SU-DHL-6 (cell line): ENCODE results near the gene ANK3.

ENCODE experiments used
- CTCF ChIP-seq: fragments of 200-600 bp; sonication (generic); IDR thresholded peaks from one replicate; pipeline ENCODE4 v1.5.1; 2017; ENCODE audit warnings: antibody characterized with exemption, mild to moderate bottlenecking, low read length, moderate library complexity; ENCODE audit not compliant: insufficient read depth, poor library complexity, severe bottlenecking
- EZH2phosphoT487 ChIP-seq: fragments of 200-600 bp; sonication (generic), shearing (Covaris generic); conservative IDR thresholded peaks from 2 replicates; pipeline ENCODE4 v1.6.1; 2018; ENCODE audit warnings: mild to moderate bottlenecking, antibody characterized with exemption, low read length, moderate library complexity, mixed read lengths

- TF ChIP-seq CTCF (no peak), EZH2phosphoT487 (no peak)
These were observed 8.1 kb upstream of the ANK3 start for GRCh38 chr10:60397792-60398191.
